Measurements from ENCODE around the gene KCNJ14.

KCNJ14 gene

GRCh38 chr19:48448563-48448962 is 6.8 kb upstream of the KCNJ14 start:
- no peak for ATAC-seq
- TF ChIP-seq CSDC2 (CRISPR knock-in tag; IDR thresholded peaks at IDR 0.05) (no peak), PPARA (CRISPR knock-in tag; IDR thresholded peaks at IDR 0.05; ENCODE audit: borderline replicate concordance) (no peak), ZFP30 (CRISPR knock-in tag; IDR thresholded peaks at IDR 0.05) (no peak), CREB5 (CRISPR knock-in tag; IDR thresholded peaks at IDR 0.05; ENCODE audit: low read depth) (no peak), ZNF70 (CRISPR knock-in tag; IDR thresholded peaks at IDR 0.05) (no peak), ZNF8 (CRISPR knock-in tag; IDR thresholded peaks at IDR 0.05) (no peak), PATZ1 (CRISPR knock-in tag; IDR thresholded peaks at IDR 0.05; ENCODE audit: borderline replicate concordance) (no peak)

DNA sequence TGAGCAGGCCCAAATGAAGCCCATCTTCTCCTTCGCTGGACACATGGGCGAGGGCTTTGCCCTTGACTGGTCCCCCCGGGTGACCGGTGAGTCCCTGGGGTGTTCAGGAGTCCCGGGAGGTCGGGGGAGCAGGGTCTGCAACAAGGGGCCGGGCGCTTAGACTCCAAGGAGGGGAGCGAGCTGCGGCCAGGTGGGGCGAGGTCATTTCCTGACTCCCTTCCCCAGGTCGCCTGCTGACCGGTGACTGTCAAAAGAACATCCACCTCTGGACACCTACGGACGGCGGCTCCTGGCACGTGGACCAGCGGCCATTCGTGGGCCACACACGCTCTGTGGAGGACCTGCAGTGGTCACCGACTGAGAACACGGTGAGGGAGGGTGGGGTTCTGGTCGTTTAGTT is 4.9 kb upstream of the KCNJ14 start:
- TF ChIP-seq ZFP3 (CRISPR knock-in tag; IDR thresholded peaks at IDR 0.05) (no peak), ESRRG (CRISPR knock-in tag; IDR thresholded peaks at IDR 0.05) (no peak), TOX (CRISPR knock-in tag; IDR thresholded peaks at IDR 0.05; ENCODE audit: borderline replicate concordance) (no peak), SNAI2 (CRISPR knock-in tag; IDR thresholded peaks at IDR 0.05) (no peak), CSDC2 (CRISPR knock-in tag; IDR thresholded peaks at IDR 0.05) (no peak), POU6F1 (CRISPR knock-in tag; IDR thresholded peaks at IDR 0.05; ENCODE audit: borderline replicate concordance, low read depth) (no peak), ZNF8 (CRISPR knock-in tag; IDR thresholded peaks at IDR 0.05) (no peak), ISL1 (CRISPR knock-in tag; IDR thresholded peaks at IDR 0.05) (no peak), OSR1 (CRISPR knock-in tag; IDR thresholded peaks at IDR 0.05) (no peak), ARNTL (CRISPR knock-in tag; IDR thresholded peaks at IDR 0.05; ENCODE audit: borderline replicate concordance, low read depth) (no peak), GLIS3 (CRISPR knock-in tag; IDR thresholded peaks at IDR 0.05) (no peak), CREB5 (CRISPR knock-in tag; IDR thresholded peaks at IDR 0.05; ENCODE audit: low read depth) (no peak), BACH2 (CRISPR knock-in tag; IDR thresholded peaks at IDR 0.05; ENCODE audit: borderline replicate concordance) (no peak), TSHZ2 (CRISPR knock-in tag; IDR thresholded peaks at IDR 0.05) (no peak), ZC3H10 (CRISPR knock-in tag; IDR thresholded peaks at IDR 0.05) (no peak), ZNF70 (CRISPR knock-in tag; IDR thresholded peaks at IDR 0.05) (no peak), ZNF565 (CRISPR knock-in tag; conservative IDR thresholded peaks at IDR 0.05; ENCODE audit: low read depth) (no peak), PATZ1 (CRISPR knock-in tag; IDR thresholded peaks at IDR 0.05; ENCODE audit: borderline replicate concordance) (no peak)
- TF ChIP-seq, protein P1, sequence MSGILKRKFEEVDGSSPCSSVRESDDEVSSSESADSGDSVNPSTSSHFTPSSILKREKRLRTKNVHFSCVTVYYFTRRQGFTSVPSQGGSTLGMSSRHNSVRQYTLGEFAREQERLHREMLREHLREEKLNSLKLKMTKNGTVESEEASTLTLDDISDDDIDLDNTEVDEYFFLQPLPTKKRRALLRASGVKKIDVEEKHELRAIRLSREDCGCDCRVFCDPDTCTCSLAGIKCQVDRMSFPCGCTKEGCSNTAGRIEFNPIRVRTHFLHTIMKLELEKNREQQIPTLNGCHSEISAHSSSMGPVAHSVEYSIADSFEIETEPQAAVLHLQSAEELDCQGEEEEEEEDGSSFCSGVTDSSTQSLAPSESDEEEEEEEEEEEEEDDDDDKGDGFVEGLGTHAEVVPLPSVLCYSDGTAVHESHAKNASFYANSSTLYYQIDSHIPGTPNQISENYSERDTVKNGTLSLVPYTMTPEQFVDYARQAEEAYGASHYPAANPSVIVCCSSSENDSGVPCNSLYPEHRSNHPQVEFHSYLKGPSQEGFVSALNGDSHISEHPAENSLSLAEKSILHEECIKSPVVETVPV (CRISPR knock-in tag; IDR thresholded peaks at IDR 0.05), result no peak
- no peak for ATAC-seq
